HG03378 (cell line): ENCODE results near the gene GPBP1.
"Not testable (repeated sequence)": the region's sequence is repeated elsewhere in the genome, so short reads cannot be mapped to it uniquely, and the experiment has no call there.

ENCODE experiments used
- ATAC-seq: cut with Tn5 transposase; IDR thresholded peaks from one replicate; pipeline ENCODE4 v1.9.1; 2021; ENCODE audit warnings: mild to moderate bottlenecking, moderate library complexity; ENCODE audit not compliant: unreplicated experiment

GPBP1 gene

GRCh38 chr5:57176350-57176857 is 2.5 kb downstream of the GPBP1 start:
- no peak for ATAC-seq

GRCh38 chr5:57177479-57178156 is 3.8 kb downstream of the GPBP1 start:
- no peak for ATAC-seq

DNA sequence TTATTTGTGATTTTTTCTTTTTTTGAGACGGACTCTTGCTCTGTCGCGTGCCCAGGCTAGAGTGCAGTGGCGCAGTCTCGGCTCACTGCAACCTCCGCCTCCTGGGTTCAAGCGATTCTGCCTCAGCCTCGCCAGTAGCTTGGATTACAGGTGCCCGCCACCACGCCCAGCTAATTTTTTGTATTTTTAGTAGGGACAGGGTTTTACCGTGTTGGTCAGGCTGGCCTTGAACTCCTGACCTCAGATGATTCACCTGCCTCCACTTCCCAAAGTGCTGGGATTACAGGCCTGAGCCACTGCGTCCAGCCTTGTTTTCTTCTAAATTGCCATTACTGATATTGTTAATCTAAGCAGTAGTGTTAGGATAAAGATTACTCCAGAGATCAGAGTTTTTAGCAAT is 4.4 kb downstream of the GPBP1 start:
- not testable (repeated sequence) for ATAC-seq

DNA sequence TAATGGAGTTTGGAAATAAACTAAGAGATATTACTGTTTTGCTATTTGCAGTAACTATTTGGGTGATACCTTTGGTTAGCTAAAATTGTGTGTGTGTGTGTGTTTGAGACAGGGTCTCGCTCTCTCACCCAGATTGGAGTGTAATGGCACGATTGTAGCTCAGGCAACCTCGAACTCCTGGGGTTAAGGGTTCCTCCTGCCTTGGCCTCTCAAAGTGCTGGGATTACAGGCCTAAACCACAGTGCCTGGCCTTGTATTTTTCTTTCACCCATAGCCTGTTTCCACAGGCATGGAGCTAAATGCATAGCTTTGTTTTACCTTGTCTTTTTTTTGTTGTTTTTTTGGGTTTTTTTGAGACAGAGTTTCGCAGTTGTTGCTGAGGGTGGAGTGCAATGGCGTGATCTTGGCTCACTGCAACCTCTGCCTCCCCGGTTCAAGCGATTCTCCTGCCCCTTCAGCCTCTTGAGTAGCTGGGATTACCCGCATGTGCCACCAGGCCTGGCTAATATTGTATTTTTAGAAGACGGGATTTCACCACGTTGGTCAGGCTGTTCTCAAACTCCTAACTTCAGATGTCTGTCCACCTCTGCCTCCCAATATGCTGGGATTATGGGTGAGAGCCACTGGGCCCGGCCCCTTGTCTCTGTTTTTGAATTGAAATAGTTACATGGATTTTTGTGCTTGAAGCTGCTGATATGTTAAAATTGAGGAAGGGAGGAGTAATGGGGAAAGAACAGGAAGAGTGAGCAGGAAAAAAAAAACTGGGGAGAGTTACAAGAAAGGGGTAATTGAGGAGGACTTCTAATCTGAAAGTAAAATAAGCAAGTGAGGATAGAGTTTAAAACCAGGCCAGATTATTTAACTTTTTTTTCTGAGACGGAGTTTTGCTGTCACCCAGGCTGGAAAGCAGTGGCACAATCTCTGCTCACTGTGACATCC is 5.7 kb downstream of the GPBP1 start:
- ATAC-seq, result no peak

DNA sequence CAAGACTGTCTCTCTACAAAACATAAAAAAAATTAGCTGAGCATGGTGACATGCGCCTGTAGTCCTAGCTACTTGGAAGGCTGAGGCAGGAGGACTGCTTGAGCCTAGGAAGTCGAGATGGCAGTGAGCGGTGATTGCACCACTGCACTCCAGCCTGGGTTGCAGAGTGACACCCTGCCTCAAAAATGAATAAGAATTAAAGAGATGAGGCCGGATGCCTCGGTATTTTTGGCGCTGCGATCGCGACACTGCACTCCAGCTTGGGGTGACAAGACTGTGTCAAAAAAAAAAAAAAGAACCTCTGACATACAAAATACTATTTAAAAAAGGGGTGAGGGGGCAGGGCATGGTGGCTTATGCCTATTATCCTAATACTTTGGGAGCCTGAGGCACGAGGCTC is 7.3 kb downstream of the GPBP1 start:
- no peak for ATAC-seq

GRCh38 chr5:57184322-57184721 is 10.5 kb downstream of the GPBP1 start:
- no peak for ATAC-seq

DNA sequence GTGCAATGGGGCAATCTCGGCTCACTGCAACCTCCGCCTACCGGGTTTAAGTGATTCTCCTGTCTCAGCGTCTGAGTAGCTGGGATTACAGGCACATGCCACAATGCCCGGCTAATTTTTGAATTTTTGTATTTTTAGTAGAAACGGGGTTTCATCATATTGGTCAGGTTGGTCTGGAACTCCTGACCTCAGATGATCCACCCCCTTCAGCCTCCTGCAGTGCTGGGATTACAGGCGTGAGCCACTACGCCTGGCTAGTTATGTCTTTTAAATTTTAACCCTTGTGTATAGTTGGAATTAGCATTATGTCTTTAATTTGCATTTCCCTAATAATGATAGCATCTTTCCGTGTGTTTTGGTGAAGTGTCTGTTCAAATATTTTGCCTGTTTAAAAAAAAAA is 11.5 kb downstream of the GPBP1 start:
- ATAC-seq, result no peak

DNA sequence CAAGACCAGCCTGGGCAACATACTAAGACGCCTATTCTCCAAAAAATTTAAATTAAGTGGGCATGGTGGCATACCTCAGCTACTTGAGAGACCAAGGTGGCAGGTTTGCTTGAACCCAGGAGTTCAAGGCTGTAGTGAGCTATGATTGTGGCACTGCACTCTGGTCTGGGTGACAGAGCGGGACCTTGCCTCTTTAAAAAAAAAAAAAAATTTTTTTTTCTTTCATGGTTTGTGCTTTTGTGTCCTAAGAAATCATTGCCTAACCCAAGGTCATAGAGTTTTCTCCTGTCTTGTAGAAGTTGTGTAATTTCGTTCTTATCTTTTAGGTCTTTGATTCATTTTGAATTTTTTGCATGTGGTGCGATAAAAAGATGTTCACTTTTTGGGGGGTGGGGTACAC is 12.3 kb downstream of the GPBP1 start:
- ATAC-seq, result no peak

GRCh38 chr5:57187977-57188376 is 14.1 kb downstream of the GPBP1 start:
- not testable (repeated sequence) for ATAC-seq

DNA sequence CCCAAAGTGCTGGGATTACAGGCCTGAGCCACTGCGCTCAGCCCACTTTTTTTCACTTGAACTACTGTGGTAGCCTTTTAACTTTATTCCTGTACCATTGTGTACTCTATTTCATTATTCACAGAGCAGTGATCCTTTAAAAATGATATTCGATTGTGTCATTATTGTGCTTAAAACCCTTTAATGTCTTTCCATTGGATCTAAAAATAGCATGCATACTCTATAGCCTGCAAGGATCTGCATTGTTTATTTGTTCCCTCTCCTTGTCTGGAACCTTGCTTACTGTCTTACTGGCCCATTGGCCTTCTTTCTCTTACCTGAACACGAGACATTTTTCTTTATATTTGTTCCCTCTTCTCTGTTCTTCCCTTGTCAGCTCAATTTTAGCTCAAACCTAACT is 15.7 kb downstream of the GPBP1 start:
- ATAC-seq, result no peak

- no peak for ATAC-seq
Observed at GRCh38 chr5:57190593-57190992, 16.7 kb downstream of the GPBP1 start.

DNA sequence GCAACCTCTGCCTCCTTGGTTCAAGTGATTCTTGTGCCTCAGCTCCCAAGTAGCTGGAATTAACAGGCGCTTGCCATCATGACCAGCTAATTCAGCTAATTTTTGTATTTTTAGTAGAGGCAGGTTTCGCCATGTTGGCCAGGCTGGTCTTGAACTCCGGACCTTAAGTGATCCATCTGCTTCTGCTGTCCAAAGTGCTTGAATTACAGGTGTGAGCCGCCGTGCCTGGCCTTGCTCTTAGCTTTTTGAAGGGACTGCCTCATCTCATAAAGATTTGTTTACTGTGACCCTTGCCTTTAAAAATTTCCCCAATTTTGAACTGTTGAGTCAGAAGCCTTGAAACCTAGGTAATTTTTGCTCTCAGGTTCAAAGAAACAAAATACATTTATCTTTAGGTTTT is 17.3 kb downstream of the GPBP1 start:
- ATAC-seq, result no peak

DNA sequence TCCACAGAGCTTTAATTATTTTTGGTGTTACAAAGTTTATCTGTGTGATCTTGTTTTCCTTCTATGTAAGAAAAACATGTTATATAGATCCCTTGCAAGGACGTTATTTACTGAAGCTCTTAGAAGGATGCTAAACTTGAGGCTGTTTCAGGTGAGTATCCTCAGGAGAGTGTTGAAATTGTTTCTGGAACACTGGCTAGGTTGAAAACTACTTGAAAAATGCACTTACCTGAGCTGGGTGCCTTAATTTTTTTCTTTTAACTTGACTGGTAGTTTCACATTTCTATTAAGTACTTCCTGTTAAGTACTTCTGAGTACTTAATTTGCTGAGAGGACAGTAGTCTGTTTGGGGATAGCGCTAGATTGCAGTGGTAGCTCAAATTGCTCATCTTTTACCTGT is 18.1 kb downstream of the GPBP1 start:
- no peak for ATAC-seq

DNA sequence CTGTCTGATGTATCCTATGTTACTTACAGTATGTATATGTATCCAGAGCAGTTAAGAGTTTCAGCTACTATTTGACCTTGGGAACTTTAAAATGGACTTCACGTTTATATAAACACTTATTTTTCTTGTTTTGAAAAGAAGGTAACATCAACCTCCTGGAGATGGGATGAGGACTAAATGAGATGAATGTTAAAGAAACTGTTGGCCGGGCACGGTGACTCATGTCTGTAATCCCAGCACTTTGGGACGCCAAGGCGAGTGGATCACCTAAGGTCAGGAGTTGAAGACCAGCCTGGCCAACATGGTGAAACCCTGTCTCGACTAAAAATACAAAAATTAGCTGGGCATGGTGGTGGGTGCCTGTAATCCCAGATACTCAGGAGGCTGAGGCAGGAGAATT is 19.0 kb downstream of the GPBP1 start:
- not testable (repeated sequence) for ATAC-seq

- no peak for ATAC-seq
Observed at GRCh38 chr5:57193757-57194413, 20.0 kb downstream of the GPBP1 start.

GRCh38 chr5:57194653-57195052 is 20.8 kb downstream of the GPBP1 start:
- no peak for ATAC-seq

DNA sequence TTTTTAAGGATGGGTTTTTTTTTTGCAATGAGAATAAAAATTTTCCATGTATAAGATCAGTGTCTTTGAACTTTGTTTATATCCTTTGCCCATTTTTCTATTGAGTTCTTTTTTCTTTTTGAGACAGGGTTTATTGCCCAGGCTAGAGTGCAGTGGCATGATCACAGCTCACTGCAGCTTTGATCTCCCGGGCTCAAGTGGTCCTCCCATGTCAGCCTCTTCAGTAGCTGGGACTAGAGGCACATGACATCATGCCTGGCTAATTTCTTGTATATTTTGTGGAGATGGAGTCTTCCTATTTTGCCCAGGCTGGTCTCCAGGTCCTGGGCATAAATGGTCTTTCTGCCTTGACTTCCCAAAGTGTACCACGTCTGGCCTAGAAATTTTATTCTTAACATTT is 21.2 kb downstream of the GPBP1 start:
- no peak for ATAC-seq

DNA sequence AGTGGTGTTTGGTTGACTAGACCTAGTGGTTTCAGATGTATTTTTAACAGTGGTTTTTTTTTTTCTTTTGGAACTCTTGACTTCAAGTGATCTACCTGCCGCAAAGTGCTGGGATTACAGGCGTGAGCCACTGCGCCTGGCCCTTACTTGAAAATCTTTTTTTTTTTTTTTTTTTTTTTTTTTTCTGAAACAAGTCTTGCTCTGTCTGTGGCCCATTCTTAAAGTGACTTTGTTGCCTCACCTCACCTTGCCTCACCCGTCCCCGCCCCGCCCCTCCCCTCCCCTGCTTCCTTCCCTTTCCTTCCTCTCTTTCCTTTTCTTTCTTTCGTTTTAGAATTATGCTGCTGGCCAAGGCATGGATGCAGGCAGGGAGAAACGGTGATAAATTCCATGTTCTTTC is 26.0 kb downstream of the GPBP1 start:
- no peak for ATAC-seq

DNA sequence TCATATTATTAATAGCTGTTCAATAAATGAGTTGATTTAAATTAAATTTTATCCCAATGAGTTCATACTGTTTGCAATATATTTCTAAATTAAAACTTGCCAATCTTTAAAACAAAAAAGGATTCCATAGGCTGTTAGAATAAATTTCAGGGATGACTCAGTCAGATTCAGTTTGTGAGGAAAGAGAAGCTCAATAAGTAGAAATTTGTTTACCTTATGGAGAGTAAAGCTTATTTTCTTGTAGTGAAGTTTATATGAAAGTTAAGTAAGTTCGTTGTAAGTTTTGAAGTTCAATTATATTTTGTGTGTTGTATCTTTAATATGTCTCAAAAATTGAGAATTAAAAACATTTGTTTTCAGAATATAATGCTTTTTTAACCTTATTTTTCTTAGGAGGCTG is 29.0 kb downstream of the GPBP1 start:
- no peak for ATAC-seq

GRCh38 chr5:57207007-57207653 is 33.3 kb downstream of the GPBP1 start:
- no peak for ATAC-seq

DNA sequence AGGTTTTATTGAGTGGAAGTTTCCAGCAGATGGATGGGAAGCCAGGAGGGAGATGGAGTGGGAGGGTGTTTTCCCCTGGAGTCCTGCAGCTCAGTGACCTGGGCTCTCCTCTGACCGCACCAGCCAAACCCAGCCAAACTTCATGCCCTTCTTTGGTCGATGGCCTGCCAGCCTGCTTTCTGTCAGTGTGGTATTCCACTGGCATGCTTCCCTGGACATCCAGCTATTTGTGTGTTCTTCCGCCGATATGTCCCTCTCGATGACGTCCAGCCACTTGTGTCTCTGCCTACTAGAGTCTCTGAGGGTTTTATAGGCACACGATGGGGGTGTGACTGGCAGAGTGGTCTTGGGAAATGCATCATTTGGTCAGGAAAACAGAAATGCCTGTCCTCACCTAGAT is 33.8 kb downstream of the GPBP1 start:
- ATAC-seq, result no peak
